Activated naive CD4-positive, alpha-beta T cell treated with Interleukin-2 at 50 U/mL for 16 hours (primary cell): ENCODE results near the gene POC1A.
"Not testable (repeated sequence)": the region's sequence is repeated elsewhere in the genome, so short reads cannot be mapped to it uniquely, and the experiment has no call there.

Experiments used
- DNase-seq: peaks from one replicate; pipeline ENCODE4 v3.0.0-alpha.2; 2020

POC1A gene

GRCh38 chr3:52183786-52184445 lies 29.7 kb upstream of the POC1A start:
- no peak for DNase-seq

GRCh38 chr3:52182691-52183090 lies 28.5 kb upstream of the POC1A start:
- no peak for DNase-seq

- DNase-seq = no peak
Measured at GRCh38 chr3:52182196-52182595, 28.0 kb upstream of the POC1A start.

GRCh38 chr3:52181543-52181942 lies 27.3 kb upstream of the POC1A start:
- DNase-seq = no peak

GRCh38 chr3:52178537-52178936 lies 24.3 kb upstream of the POC1A start:
- no peak for DNase-seq

GRCh38 chr3:52178126-52178525 lies 23.9 kb upstream of the POC1A start:
- DNase-seq = not testable (repeated sequence)

GRCh38 chr3:52177701-52178042 lies 23.4 kb upstream of the POC1A start:
- no peak for DNase-seq

GRCh38 chr3:52176951-52177700 lies 22.9 kb upstream of the POC1A start:
- DNase-seq = no peak

GRCh38 chr3:52176180-52176752 lies 22.0 kb upstream of the POC1A start:
- no peak for DNase-seq

- DNase-seq = no peak
Measured at GRCh38 chr3:52175416-52176179, 21.4 kb upstream of the POC1A start.

GRCh38 chr3:52174896-52175295 lies 20.7 kb upstream of the POC1A start:
- no peak for DNase-seq

- DNase-seq = no peak
Measured at GRCh38 chr3:52173101-52173500, 18.9 kb upstream of the POC1A start.

GRCh38 chr3:52172262-52172757 lies 18.1 kb upstream of the POC1A start:
- DNase-seq = no peak

- no peak for DNase-seq
Measured at GRCh38 chr3:52171514-52172261, 17.5 kb upstream of the POC1A start.

GRCh38 chr3:52170217-52170616 lies 16.0 kb upstream of the POC1A start:
- DNase-seq = not testable (repeated sequence)

- DNase-seq = no peak
Measured at GRCh38 chr3:52167240-52167639, 13.0 kb upstream of the POC1A start.

GRCh38 chr3:52162250-52162872 lies 8.1 kb upstream of the POC1A start:
- DNase-seq = no peak

GRCh38 chr3:52159503-52159902 lies 5.3 kb upstream of the POC1A start:
- no peak for DNase-seq

- DNase-seq = no peak
Measured at GRCh38 chr3:52155912-52156311, 1.7 kb upstream of the POC1A start.

- no peak for DNase-seq
Measured at GRCh38 chr3:52153389-52154096, 680 bp downstream of the POC1A start.

GRCh38 chr3:52151991-52152390 lies 2.2 kb downstream of the POC1A start:
- not testable (repeated sequence) for DNase-seq

GRCh38 chr3:52150860-52151259 lies 3.4 kb downstream of the POC1A start:
- no peak for DNase-seq
